A673 (cell line): Measurements from ENCODE around the gene CDKN2B-AS1.

ENCODE experiments used
- EZH2 ChIP-seq: fragments of 200-600 bp; sonication (generic); IDR thresholded peaks from 2 replicates; pipeline ENCODE4 v1.6.1; 2017; ENCODE audit warnings: borderline replicate concordance, low read depth, mild to moderate bottlenecking, mixed read lengths, antibody characterized with exemption, low read length; ENCODE audit not compliant: poor library complexity, severe bottlenecking
- TF ChIP-seq, protein P1 (sequence below): fragments of 300-800, 200-600 bp; sonication (generic); conservative IDR thresholded peaks from 2 replicates; pipeline ENCODE4 v1.5.1; 2017; ENCODE audit warnings: low read depth, mild to moderate bottlenecking, antibody characterized with exemption, low read length, moderate library complexity, mixed read lengths

DNA sequence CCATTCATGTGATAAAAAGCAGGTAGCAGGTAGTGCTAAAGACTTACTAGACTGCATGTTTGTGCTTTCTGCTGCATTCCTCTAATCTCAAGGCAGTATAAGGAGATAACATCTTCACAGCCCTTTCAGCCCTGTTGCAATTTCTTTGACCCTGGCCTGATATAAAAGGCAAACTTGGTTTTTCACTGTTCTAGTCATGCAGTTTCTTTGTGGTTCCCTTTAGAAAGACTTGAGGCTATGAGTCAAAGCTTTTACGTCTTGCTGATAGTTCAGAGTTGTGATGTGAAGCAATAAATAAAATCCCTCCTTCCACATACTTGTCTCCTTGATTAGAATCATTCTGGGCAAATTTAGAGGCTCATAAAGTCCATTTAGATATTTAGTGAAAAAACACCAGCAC, 103.1 kb downstream of the CDKN2B-AS1 start:
- no peak for TF ChIP-seq EZH2
- TF ChIP-seq, protein P1, sequence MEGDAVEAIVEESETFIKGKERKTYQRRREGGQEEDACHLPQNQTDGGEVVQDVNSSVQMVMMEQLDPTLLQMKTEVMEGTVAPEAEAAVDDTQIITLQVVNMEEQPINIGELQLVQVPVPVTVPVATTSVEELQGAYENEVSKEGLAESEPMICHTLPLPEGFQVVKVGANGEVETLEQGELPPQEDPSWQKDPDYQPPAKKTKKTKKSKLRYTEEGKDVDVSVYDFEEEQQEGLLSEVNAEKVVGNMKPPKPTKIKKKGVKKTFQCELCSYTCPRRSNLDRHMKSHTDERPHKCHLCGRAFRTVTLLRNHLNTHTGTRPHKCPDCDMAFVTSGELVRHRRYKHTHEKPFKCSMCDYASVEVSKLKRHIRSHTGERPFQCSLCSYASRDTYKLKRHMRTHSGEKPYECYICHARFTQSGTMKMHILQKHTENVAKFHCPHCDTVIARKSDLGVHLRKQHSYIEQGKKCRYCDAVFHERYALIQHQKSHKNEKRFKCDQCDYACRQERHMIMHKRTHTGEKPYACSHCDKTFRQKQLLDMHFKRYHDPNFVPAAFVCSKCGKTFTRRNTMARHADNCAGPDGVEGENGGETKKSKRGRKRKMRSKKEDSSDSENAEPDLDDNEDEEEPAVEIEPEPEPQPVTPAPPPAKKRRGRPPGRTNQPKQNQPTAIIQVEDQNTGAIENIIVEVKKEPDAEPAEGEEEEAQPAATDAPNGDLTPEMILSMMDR = no peak
